ENCODE results near the gene BAX. TPM values are rescaled to one million over a fixed set of nuclear protein-coding genes. Genes with fewer than 3 reads are reported as not detected.

The BAX gene
- total and polyA plus RNA-seq, 2 of the 13 experiments (the other 11 are each of a cell fraction or from before 2014, with no cell fraction given), result 139 to 176 TPM

DNA sequence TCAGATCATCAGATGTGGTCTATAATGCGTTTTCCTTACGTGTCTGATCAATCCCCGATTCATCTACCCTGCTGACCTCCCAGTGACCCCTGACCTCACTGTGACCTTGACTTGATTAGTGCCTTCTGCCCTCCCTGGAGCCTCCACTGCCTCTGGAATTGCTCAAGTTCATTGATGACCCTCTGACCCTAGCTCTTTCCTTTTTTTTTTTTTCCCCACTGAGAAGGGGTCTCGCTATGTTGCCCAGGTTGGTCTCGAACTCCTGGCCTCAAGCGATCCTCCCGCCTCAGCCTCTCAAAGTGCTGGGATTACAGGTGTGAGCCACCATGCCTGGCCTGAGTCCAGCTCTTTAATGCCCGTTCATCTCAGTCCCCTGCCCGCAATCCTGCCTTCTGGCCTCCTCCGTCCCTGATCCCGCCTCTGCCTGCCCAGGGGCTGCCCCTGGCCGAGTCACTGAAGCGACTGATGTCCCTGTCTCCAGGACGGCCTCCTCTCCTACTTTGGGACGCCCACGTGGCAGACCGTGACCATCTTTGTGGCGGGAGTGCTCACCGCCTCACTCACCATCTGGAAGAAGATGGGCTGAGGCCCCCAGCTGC, 6.5 kb downstream of the BAX start (continued):
- TF ChIP-seq KDM2A (CRISPR knock-in tag; IDR thresholded peaks at IDR 0.05; ENCODE audit: borderline replicate concordance, low read depth) (peak; percentile 13; the same call in 1 of the 2 replicates), U2AF2 (IDR thresholded peaks at IDR 0.05; ENCODE audit: low read depth, low read length) (no peak), TIGD3 (CRISPR knock-in tag; IDR thresholded peaks at IDR 0.05; ENCODE audit: borderline replicate concordance) (no peak), ZNF619 (CRISPR knock-in tag; IDR thresholded peaks at IDR 0.05) (no peak), MED1 (CRISPR knock-in tag; IDR thresholded peaks at IDR 0.05) (0 out of 2 replicates have a peak, but pooled peaks have one; percentile 11), MXI1 (IDR thresholded peaks at IDR 0.05; ENCODE audit: borderline replicate concordance, low read depth, low read length) (no peak), SPEN (CRISPR knock-in tag; IDR thresholded peaks at IDR 0.05; ENCODE audit: low read depth) (no peak), ZNF737 (CRISPR knock-in tag; IDR thresholded peaks at IDR 0.05; ENCODE audit: borderline replicate concordance) (no peak), MAFG (CRISPR knock-in tag; IDR thresholded peaks at IDR 0.05) (no peak), SYNCRIP (IDR thresholded peaks at IDR 0.05; ENCODE audit: insufficient read depth, low read depth, low read length) (no peak), MED13 (CRISPR knock-in tag; IDR thresholded peaks at IDR 0.05) (peak; percentile 68; the same call in 1 of the 2 replicates), ZNF878 (CRISPR knock-in tag; IDR thresholded peaks at IDR 0.05) (no peak), ZNF614 (CRISPR knock-in tag; IDR thresholded peaks at IDR 0.05; ENCODE audit: borderline replicate concordance) (no peak), MIER3 (CRISPR knock-in tag; IDR thresholded peaks at IDR 0.05; ENCODE audit: borderline replicate concordance) (no peak), ZBTB49 (CRISPR knock-in tag; IDR thresholded peaks at IDR 0.05; ENCODE audit: borderline replicate concordance) (no peak), RCOR2 (CRISPR knock-in tag; IDR thresholded peaks at IDR 0.05) (no peak), SMYD3 (CRISPR knock-in tag; IDR thresholded peaks at IDR 0.05) (no peak), ZNF747 (CRISPR knock-in tag; IDR thresholded peaks at IDR 0.05; ENCODE audit: borderline replicate concordance) (no peak), HOXA5 (CRISPR knock-in tag; IDR thresholded peaks at IDR 0.05) (no peak), MYPOP (CRISPR knock-in tag; IDR thresholded peaks at IDR 0.05) (no peak), EP300 (IDR thresholded peaks at IDR 0.05; ENCODE audit: low read depth in 2 of 2, low read length in 2 of 2) (no peak), EP300 (CRISPR knock-in tag; IDR thresholded peaks at IDR 0.05; ENCODE audit: borderline replicate concordance) (no peak), GPBP1L1 (CRISPR knock-in tag; IDR thresholded peaks at IDR 0.05) (no peak)
